Heart right ventricle (tissue), 16 donors: ENCODE results near the gene ADAMTS10. TPM values are rescaled to one million over a fixed set of nuclear protein-coding genes. Genes with fewer than 3 reads are reported as not detected.
A peak's percentile ranks its signal among the peaks of the same experiment; 100 is the strongest.

ENCODE experiments used
- ATAC-seq, 8 donors: fragments of 200-7000 bp; cut with Tn5 transposase; one replicate each; pipeline ENCODE4 v1.9.1; 2020; ENCODE audit warnings: mild to moderate bottlenecking in 8 of 8, moderate library complexity in 8 of 8, moderate number of reproducible peaks in 1 of 8
- DNase-seq, 2 donors: peaks; one replicate each; pipeline ENCODE4 v3.0.0-alpha.2; 2020
- H3K27ac ChIP-seq, 10 donors: fragments of 200-600 bp; sonication (generic) in 2 of 10; one replicate each; pipeline versions ENCODE4 v1.5.0 to v1.8.0; 2020 to 2022; ENCODE audit warnings: mild to moderate bottlenecking in 3 of 10
- H3K27me3 ChIP-seq, 7 donors: fragments of 200-600 bp; one replicate each; pipeline ENCODE4 v1.8.0; 2021 to 2022; ENCODE audit warnings: mild to moderate bottlenecking in 2 of 7
- H3K36me3 ChIP-seq, 9 donors: fragments of 200-600 bp; sonication (generic) in 1 of 9; one replicate each; pipeline versions ENCODE4 v1.5.0 to v1.8.0; 2020 to 2022; ENCODE audit warnings: mild to moderate bottlenecking in 2 of 9
- H3K4me1 ChIP-seq, 9 donors: fragments of 200-600 bp; sonication (generic) in 1 of 9; one replicate each; pipeline versions ENCODE4 v1.5.0 to v1.8.0; 2020 to 2022; ENCODE audit warnings: mild to moderate bottlenecking in 4 of 9
- H3K4me3 ChIP-seq, 10 donors: fragments of 200-600 bp; sonication (generic) in 2 of 10; one replicate each; pipeline versions ENCODE4 v1.5.0 to v1.8.0; 2020 to 2022; ENCODE audit warnings: mild to moderate bottlenecking in 7 of 10, moderate library complexity in 2 of 10
- H3K9me3 ChIP-seq, 11 donors: fragments of 200-600 bp in 10 of 11; sonication (generic) in 2 of 11; one replicate each; pipeline versions ENCODE4 v1.5.0 to v1.8.0; 2013 to 2022; ENCODE audit warnings: mild to moderate bottlenecking in 2 of 11, control low read depth in 1 of 11, moderate library complexity in 1 of 11
- WGBS, 2 donors: extraction: QIAGEN DNeasy Blood & Tissue Kit; methylation state at CpG; one replicate each; pipeline ENCODE4 v1.1.7; 2013; ENCODE audit warnings: inconsistent platforms in 1 of 2; 5-methylcytosine and 5-hydroxymethylcytosine counted together
- intact Hi-C, 10 donors: fragments of 100-400 bp; cut with DNase I; formaldehyde crosslinking; loops; one replicate each; pipeline versions ENCODE4 v1.11.1 to v1.14.2; 2022
- polyA plus RNA-seq, 2 donors: library from polyadenylated mRNA; stranded (reverse); fragments of 200-250 nt; gene quantifications; one replicate each; pipeline ENCODE4 v1.2.3, GENCODE V29; 2013
- total RNA-seq, 10 donors: library from RNA; stranded (reverse); fragmentation: NEBNext Ultra II Directional in 3 of 10; extraction: Animal tissue kit (Norgen Biotek cat#: 25700) in 3 of 10; gene quantifications; one replicate each; pipeline versions ENCODE4 v1.2.1 to v1.2.4, GENCODE V29; 2021 to 2023
- TF ChIP-seq, protein P1 (sequence below), 9 donors: fragments of 200-600 bp; sonication (generic) in 2 of 9; IDR thresholded peaks; one replicate each; pipeline versions ENCODE4 v1.5.0 to v1.8.0; 2021 to 2022; ENCODE audit warnings: antibody characterized with exemption in 9 of 9, mild to moderate bottlenecking in 5 of 9, moderate library complexity in 1 of 9
- donor health status: Arrhythmogenic right ventricular cardiomyopathy.
- donor health status: ischemic (EF 13 %, LVEDD 7.1; RV severe dilation, severe dysfunction).
- donor health status: healthy with polysubstance abuse.
- donor health status: DM: no; HTN: yes; CAD: no.
- donor health status: DM: no; HTN: no; CAD: no.
- donor health status: ischemic (EF 25% LVEDD 6.9; RV normal size, moderate dysfunction).
- donor health status: ischemic (EF 25% LVEDD 5.7; RV mildly dilated, moderate dysfunction).
- donor health status: healthy.
- donor health status: DM: yes; HTN: yes; CAD: no.
- donor health status: Ischemic cardiomyopathy.
- donor health status: ischemic (EF 35%, LVEDD 5.7; RV mildly dilated, moderate dysfunction).
- donor health status: nonischemic (EF 11% LVEDD 7.7; RV severe dilation, severe dysfunction).
- donor health status: DM: yes; HTN: yes; CAD: no.
- donor health status: PGD.
- donor health status: ischemic (EF 29% LVEDD 5.4; RV normal size, mild dysfunction).
- donor health status: nonischemic (EF 23%, LVEDD 6.1; RV moderate dilation, normal function).

Gene ADAMTS10
- total and polyA plus RNA-seq, 12 donors: 2.7 to 34.5 (median 8.4) TPM

- peaks cover 0 to 80% (median 5%) of the 10 kb centered on the region in 9 donors for H3K4me1 ChIP-seq
- H3K4me3 ChIP-seq: peak overlapping the region in 1 of 10 donors; percentile 73
- TF ChIP-seq, protein P1, sequence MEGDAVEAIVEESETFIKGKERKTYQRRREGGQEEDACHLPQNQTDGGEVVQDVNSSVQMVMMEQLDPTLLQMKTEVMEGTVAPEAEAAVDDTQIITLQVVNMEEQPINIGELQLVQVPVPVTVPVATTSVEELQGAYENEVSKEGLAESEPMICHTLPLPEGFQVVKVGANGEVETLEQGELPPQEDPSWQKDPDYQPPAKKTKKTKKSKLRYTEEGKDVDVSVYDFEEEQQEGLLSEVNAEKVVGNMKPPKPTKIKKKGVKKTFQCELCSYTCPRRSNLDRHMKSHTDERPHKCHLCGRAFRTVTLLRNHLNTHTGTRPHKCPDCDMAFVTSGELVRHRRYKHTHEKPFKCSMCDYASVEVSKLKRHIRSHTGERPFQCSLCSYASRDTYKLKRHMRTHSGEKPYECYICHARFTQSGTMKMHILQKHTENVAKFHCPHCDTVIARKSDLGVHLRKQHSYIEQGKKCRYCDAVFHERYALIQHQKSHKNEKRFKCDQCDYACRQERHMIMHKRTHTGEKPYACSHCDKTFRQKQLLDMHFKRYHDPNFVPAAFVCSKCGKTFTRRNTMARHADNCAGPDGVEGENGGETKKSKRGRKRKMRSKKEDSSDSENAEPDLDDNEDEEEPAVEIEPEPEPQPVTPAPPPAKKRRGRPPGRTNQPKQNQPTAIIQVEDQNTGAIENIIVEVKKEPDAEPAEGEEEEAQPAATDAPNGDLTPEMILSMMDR (IDR thresholded peaks at IDR 0.05): no peak
- H3K36me3 ChIP-seq: no peaks in the 10 kb centered on the region
- H3K27me3 ChIP-seq: peaks cover 0 to 16% (median 13%) of the 10 kb centered on the region in 7 donors
- intact Hi-C loops: loop anchor here in 1 of 10 donors (10.0 kb wide), 1 partner anchor 49 kb away; no protein-coding TSS in a partner anchor
- no peaks in the 10 kb centered on the region for H3K9me3 ChIP-seq
- WGBS, 2 donors: 90% methylated on average over 7 of the region's 7 CpGs
- no peak for DNase-seq
- peak overlapping the region in 1 of 10 donors; percentile 90 for H3K27ac ChIP-seq
- no peak for ATAC-seq
These were observed 37.2 kb downstream of the ADAMTS10 start for GRCh38 chr19:8573316-8573715.

- 21 to 26% methylated on average over 5 of the region's 5 CpGs for WGBS, 2 donors
- H3K9me3 ChIP-seq: no peaks in the 10 kb centered on the region
- no peaks in the 10 kb centered on the region for H3K36me3 ChIP-seq
- intact Hi-C loops: loop anchor here in 1 of 10 donors (10.0 kb wide), 1 partner anchor 46 kb away; no protein-coding TSS in a partner anchor
- H3K4me3 ChIP-seq: peak overlapping the region in 1 of 10 donors; percentile 40
- no peaks in the 10 kb centered on the region for H3K27me3 ChIP-seq
- H3K27ac ChIP-seq: peak overlapping the region in 2 of 10 donors; percentile 22 to 90
- ATAC-seq (peak in 7 of 8 donors; percentile 34 to 63 (median 52)), DNase-seq (peak in 1 of 2 donors; percentile 29)
- peaks cover 0 to 90% (median 0%) of the 10 kb centered on the region in 9 donors for H3K4me1 ChIP-seq
- TF ChIP-seq, protein P1 (IDR thresholded peaks at IDR 0.05): no peak
These were observed 39.5 kb downstream of the ADAMTS10 start for GRCh38 chr19:8571006-8571411.

GRCh38 chr19:8569066-8569771 lies 41.3 kb downstream of the ADAMTS10 start:
- 72 to 79% methylated on average over 5 of the region's 5 CpGs for WGBS, 2 donors

DNA sequence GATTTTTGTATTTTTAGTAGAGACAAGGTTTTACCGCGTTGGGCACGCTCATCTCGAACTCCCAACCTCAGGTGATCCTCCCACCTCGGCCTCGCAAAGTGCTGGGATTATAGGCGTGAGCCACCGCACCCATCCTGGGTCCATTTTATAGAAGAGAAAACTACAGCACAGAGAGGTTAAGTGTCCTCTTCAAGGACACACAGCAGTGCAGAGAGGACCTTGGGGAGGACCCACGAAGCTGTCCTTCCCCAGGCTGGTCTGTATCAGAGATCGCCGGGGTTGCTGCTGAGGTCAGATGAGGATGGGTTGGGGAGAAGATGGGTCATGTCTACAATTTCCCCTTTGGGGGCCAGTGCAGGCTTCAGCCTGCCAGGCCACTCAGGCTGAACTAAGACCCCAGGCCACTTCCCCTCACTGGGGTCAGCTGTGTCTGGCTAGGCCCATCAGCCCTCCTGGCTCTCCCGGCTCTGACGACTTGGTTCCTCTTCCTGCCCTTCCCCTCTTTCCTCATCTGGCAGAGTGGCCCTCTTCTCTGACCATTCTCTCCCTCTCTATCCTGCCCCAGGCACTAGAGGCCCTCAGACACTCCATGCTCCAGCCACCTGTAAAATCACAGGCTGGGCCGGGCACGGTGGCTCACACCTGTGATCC lies 42.9 kb downstream of the ADAMTS10 start:
- Histone ChIP-seq H3K4me1 (peaks cover 0 to 93% (median 0%) of the 10 kb centered on the region in 9 donors), H3K27me3 (no peaks in the 10 kb centered on the region), H3K27ac (peak overlapping the region in 2 of 10 donors; percentile 31 to 90), H3K36me3 (peaks cover 0 to 4% (median 0%) of the 10 kb centered on the region in 9 donors), H3K9me3 (no peaks in the 10 kb centered on the region), H3K4me3 (peak overlapping the region in 1 of 10 donors; percentile 26)
- 89 to 93% methylated on average over 15 of the region's 15 CpGs for WGBS, 2 donors
- ATAC-seq: peak; percentile 35 to 84 (median 62)
- TF ChIP-seq, protein P1 (IDR thresholded peaks at IDR 0.05): no peak
- DNase-seq: peak; percentile 27 to 44
- intact Hi-C loops: no loop called here

More at GRCh38 chr19:8569066-8569771, 41.3 kb downstream of the ADAMTS10 start:
- no peaks in the 10 kb centered on the region for H3K36me3 ChIP-seq
- H3K4me3 ChIP-seq: peak overlapping the region in 1 of 10 donors; percentile 40
- DNase-seq: no peak
- H3K4me1 ChIP-seq: peaks cover 0 to 93% (median 0%) of the 10 kb centered on the region in 9 donors
- peak overlapping the region in 3 of 10 donors; percentile 35 to 90 (median 48) for H3K27ac ChIP-seq
- peak; percentile 55 to 77 (median 67) for ATAC-seq
- H3K9me3 ChIP-seq: no peaks in the 10 kb centered on the region
- TF ChIP-seq, protein P1 (IDR thresholded peaks at IDR 0.05): no peak
- H3K27me3 ChIP-seq: no peaks in the 10 kb centered on the region
- intact Hi-C loops: no loop called here
